HUES48 (cell line): ENCODE results near the gene DAB2IP.

Experiments used
- H3K27ac ChIP-seq: one replicate; pipeline ENCODE4 v1.7.0; 2013; ENCODE audit warnings: low read depth, low read length, inconsistent platforms
- H3K27me3 ChIP-seq: 2 replicates; pipeline ENCODE4 v1.6.1; 2013; ENCODE audit warnings: mild to moderate bottlenecking, low read length; ENCODE audit not compliant: control insufficient read depth, insufficient read depth
- H3K36me3 ChIP-seq: 2 replicates; pipeline ENCODE4 v1.6.1; 2013; ENCODE audit warnings: low read length; ENCODE audit not compliant: control insufficient read depth, insufficient read depth
- H3K4me1 ChIP-seq: 2 replicates; pipeline ENCODE4 v1.6.1; 2013; ENCODE audit warnings: mild to moderate bottlenecking, low read length; ENCODE audit not compliant: control insufficient read depth, insufficient read depth
- H3K4me3 ChIP-seq: 2 replicates; pipeline ENCODE4 v1.5.1; 2013; ENCODE audit warnings: mild to moderate bottlenecking, low read depth, low read length
- H3K9ac ChIP-seq: 2 replicates; pipeline ENCODE4 v1.6.1; 2013; ENCODE audit warnings: mild to moderate bottlenecking, low read depth, low read length, moderate library complexity
- H3K9me3 ChIP-seq: 2 replicates; pipeline ENCODE4 v1.6.1; 2013; ENCODE audit warnings: low read length; ENCODE audit not compliant: control insufficient read depth, insufficient read depth

DAB2IP gene

DNA sequence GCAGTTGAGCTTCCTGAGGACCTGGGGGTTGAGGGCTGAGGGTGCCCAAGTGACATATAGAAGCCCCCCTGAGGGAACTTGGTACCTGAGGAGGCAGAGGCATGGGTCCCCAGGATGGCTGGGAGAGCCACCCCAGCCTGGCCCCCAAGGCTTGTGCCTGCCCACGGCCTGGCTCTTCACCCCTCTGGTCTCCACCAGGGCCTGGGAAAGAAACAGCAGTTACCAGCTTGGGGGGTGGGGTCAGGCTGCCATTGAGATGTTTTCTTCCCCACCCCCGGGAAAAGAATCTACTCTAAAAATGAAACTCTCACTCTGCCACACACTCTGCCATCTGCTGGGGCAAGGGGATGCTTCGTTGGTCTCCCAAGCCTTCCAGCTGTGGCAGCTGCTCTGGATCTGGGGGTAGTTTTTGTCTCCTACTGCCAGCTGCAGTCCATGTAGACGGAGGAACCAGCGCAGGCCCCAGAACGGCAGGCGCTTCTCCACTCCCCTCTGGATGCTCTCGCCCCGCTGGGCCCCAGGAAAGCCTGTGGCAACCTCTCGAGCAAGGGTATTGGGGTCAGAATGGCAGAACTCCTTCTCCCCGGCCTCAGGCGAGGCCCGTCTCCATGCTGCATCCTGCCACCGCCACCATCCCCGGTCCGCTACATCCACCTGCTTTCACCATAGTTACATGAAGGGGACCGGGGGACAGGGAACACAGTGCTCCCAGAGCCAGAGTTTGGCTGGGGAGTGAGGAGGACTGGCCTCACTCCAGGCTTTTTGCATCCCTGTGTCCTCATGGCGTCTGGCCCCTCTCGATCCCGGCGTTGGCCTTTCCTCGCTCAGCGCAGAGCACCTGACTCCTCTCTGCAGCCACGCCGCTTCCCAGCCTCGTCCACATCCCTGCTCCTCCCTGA, 123.5 kb downstream of the DAB2IP start:
- Histone ChIP-seq H3K4me1 (no peaks in the 10 kb centered on the region), H3K9me3 (no peaks in the 10 kb centered on the region), H3K27ac (no peak overlapping the region), H3K36me3 (peaks cover 57% of the 10 kb centered on the region), H3K4me3 (no peak overlapping the region), H3K27me3 (no peaks in the 10 kb centered on the region), H3K9ac (no peak overlapping the region)

DNA sequence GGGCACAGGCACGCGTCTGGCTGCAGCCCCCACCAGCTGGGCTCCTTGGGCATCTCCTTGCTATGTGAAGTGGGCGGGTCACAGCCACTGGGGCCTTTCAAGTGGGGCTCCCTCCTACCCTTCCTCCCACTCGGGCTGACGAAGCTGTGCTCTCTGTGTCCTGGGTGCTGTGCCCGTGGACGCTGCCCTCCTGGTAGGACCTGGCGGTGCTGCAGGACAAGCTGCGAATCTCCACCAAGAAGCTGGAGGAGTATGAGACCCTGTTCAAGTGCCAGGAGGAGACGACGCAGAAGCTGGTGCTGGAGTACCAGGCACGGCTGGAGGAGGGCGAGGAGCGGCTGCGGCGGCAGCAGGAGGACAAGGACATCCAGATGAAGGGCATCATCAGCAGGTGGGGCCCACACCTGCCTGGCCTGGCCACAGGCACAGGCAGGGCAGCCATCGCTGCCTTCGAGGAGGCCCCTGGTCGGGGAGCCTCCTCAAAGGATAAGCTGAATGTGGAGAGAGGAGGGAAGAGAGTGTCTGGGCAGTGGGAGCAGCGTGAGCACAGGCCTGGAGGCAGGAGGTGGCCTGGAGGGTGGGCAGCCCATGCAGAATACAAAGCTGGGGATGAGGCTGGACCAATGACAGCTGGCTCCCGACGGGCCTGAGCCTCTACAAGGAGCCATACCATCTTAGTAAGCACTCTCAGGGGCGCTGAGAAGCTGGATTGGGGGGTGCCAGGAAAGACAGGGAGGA, 124.7 kb downstream of the DAB2IP start:
- H3K36me3 ChIP-seq = peaks cover 53% of the 10 kb centered on the region
- H3K9me3 ChIP-seq = no peaks in the 10 kb centered on the region
- no peaks in the 10 kb centered on the region for H3K27me3 ChIP-seq
- H3K4me3 ChIP-seq = no peak overlapping the region
- H3K4me1 ChIP-seq = no peaks in the 10 kb centered on the region
- no peak overlapping the region for H3K9ac ChIP-seq
- no peak overlapping the region for H3K27ac ChIP-seq

DNA sequence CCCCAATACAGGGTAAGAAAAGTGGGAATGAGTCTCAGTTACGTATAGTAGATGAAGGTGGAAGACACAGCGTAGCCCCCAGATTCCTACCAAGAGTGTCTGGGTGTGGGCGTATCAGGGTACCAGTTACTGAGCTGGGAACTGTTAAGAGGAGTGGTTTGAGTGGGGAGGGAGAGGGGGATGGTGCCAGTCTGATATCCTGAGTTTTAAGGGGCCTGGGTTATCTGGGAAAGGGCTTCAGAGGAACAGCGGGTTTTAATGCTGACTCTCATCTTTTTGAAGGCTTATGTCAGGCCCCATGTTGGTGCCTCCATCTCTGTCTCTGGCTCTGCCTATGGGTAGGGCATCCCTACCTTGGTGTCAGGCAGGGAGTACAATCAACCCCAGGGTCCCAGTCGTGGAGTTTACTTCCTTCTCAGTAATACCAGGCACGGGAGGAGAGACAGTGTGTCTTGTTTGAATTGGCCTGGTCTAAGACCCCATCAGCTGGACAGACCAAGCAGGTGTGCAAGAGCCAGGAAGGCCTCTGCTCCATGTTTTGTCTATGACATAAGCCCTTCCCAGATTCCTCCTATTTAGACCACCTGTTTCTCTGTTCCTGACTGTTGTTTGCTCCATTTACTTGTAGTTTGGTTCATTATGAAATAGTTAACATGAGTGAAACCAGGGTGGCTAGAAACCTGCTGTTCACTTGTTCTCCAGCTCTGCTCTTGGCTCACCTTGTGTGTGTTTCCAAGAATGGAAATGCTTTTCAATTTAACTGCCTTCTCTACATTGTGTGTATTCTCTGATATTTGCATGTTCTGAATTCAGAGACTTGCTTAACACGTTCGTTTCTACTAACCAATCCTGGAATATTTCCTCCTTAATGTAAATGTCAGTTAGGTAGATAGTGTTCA, 125.6 kb downstream of the DAB2IP start:
- Histone ChIP-seq H3K9me3 (no peaks in the 10 kb centered on the region), H3K36me3 (peaks cover 61% of the 10 kb centered on the region), H3K9ac (no peak overlapping the region), H3K4me1 (no peaks in the 10 kb centered on the region), H3K27ac (no peak overlapping the region), H3K4me3 (no peak overlapping the region), H3K27me3 (no peaks in the 10 kb centered on the region)

DNA sequence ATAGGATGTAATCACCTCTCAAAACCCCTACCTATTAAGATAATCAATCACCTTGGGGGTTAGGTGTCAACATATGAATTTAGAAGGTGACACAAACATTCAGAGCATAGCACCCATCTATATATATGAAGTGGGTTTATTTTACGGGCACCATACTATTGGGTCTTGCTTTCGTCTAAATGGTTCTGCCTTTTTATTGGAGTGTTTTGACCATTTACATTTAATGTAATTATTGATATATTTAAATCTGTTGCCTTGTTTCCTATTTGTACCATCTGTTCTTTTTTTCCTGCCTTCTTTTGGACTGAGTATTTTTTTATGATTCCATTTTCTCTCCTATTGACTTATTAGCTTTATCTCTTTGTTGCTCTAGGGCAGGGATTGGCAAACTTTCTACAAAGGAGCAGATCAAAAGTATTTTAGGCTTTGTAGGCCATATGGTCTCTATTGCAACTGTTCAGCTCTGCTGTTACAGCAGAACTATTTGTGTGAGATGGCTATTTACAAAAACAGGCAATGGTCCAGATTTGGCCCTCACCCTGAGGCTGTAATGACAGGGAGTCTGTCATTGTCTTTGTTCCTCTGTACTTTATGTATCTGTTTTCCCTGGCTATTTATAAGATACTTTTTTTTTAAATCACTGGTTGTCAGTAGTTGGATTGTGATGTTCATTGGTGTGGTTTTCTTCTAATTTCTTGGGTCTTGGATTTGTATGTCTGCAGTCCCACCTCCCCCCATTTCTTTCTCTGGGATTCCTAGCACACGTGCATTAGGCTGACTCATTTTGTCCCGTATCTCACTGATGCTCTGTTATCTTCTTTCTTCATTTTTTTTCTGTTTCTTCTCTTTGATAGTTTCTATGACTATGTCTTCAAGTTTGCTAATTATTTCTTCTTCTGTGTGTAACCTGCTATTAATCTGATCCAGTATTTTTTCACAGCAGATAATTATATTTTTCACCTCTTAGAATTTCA, 127.1 kb downstream of the DAB2IP start:
- Histone ChIP-seq H3K9ac (no peak overlapping the region), H3K9me3 (no peaks in the 10 kb centered on the region), H3K36me3 (peaks cover 66% of the 10 kb centered on the region), H3K27ac (no peak overlapping the region), H3K4me3 (no peak overlapping the region), H3K4me1 (peaks cover 3% of the 10 kb centered on the region), H3K27me3 (no peaks in the 10 kb centered on the region)

DNA sequence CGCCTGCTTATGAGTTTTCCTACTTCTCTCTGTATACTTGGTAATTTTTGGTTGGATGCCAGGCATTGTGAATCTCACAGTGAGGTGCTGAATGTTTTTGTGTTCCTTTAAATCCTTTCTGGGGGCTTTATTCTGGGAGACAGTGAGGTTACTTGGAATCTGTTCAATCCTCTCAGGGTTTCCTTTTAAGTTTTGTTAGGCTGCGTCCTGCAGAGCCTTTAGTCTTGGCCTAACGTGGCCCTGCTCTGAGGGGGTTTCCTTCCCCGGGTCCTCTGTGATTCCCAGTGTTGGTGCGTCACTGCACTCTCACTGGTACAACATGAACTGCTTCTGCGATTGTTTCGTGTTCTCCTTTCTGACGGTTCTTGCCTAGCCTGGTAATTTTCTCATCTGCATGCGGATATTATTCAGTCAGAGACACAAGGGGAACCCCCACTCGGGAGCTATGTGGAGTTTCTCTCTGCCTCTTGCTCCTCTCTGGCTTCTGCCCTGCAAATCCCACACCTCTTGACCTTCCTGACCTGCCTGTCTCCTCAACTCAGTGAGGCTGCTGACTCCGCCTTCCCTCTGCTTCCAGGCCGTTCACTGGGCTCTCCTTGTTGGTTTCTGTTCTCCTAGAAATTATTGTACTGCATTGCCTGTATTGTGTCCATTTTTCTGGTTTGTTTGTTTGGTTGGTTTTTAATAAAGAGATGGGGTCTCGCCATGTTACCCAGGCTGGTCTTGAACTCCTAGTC, 128.1 kb downstream of the DAB2IP start:
- peaks cover 56% of the 10 kb centered on the region for H3K36me3 ChIP-seq
- no peaks in the 10 kb centered on the region for H3K27me3 ChIP-seq
- H3K9ac ChIP-seq = no peak overlapping the region
- no peaks in the 10 kb centered on the region for H3K9me3 ChIP-seq
- no peak overlapping the region for H3K4me3 ChIP-seq
- peaks cover 13% of the 10 kb centered on the region for H3K4me1 ChIP-seq
- no peak overlapping the region for H3K27ac ChIP-seq

DNA sequence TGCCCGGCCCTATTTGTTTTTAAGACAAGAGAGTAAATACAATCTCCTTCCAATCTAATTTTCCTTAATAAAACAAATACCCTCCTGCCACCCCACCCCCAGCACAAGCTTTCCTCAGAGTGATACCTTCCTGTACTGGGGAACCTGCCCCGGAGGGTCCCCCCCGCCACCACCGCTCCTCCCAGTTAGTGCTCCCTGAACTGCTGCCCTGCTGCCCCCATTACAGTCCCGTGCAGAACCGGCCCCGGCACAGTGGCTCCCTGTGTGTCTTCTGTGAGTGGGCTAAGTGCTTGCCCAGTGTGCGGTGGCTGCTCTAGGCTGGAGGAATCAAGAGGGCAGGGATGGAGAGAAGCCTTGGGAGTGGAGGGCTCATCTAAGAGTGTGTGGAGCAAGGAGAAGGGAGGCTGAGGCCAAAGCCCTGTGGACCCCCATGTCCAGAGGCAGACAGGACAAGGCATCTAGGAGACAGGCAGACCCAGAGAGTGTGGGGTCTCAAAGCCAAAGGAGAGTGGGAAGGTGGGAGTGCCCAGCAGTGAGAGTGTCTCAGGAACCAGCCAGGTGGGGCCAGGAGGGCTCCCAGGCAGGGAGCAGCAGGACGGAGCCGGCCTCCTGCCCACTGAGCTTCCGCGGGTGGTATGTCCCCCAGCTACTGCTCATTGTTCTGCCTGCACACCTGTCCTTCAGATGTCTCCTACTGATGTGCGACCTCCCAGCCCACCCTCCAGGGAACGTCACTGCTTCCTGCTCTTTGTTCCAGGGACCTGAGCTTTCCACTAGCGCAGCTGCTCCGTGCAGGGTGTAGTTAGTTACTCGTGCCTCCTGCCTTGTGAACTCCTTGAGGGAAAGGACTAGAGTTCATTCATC, 129.0 kb downstream of the DAB2IP start:
- no peaks in the 10 kb centered on the region for H3K9me3 ChIP-seq
- peaks cover 49% of the 10 kb centered on the region for H3K36me3 ChIP-seq
- H3K27ac ChIP-seq = no peak overlapping the region
- peaks cover 18% of the 10 kb centered on the region for H3K4me1 ChIP-seq
- no peak overlapping the region for H3K9ac ChIP-seq
- no peak overlapping the region for H3K4me3 ChIP-seq
- H3K27me3 ChIP-seq = no peaks in the 10 kb centered on the region

DNA sequence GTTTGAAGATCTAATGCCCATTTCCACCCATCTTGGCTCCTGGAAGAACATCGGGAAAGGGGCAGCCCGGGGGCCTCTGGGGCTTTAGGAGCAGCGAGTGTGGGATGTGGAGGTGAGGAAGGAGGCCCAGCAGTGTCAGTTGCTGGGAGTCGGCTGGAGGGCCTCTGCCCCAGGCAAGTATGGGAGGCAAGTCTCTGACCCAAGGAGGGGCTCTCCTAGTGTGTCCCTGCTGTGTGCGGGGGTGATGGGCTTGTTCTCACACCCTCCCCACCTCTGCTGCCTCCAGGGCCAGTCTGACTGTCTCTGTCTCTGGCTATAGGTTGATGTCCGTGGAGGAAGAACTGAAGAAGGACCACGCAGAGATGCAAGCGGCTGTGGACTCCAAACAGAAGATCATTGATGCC, 129.7 kb downstream of the DAB2IP start:
- H3K4me3 ChIP-seq = no peak overlapping the region
- no peak overlapping the region for H3K9ac ChIP-seq
- peaks cover 18% of the 10 kb centered on the region for H3K4me1 ChIP-seq
- H3K27me3 ChIP-seq = no peaks in the 10 kb centered on the region
- no peaks in the 10 kb centered on the region for H3K9me3 ChIP-seq
- H3K27ac ChIP-seq = no peak overlapping the region
- peaks cover 41% of the 10 kb centered on the region for H3K36me3 ChIP-seq

DNA sequence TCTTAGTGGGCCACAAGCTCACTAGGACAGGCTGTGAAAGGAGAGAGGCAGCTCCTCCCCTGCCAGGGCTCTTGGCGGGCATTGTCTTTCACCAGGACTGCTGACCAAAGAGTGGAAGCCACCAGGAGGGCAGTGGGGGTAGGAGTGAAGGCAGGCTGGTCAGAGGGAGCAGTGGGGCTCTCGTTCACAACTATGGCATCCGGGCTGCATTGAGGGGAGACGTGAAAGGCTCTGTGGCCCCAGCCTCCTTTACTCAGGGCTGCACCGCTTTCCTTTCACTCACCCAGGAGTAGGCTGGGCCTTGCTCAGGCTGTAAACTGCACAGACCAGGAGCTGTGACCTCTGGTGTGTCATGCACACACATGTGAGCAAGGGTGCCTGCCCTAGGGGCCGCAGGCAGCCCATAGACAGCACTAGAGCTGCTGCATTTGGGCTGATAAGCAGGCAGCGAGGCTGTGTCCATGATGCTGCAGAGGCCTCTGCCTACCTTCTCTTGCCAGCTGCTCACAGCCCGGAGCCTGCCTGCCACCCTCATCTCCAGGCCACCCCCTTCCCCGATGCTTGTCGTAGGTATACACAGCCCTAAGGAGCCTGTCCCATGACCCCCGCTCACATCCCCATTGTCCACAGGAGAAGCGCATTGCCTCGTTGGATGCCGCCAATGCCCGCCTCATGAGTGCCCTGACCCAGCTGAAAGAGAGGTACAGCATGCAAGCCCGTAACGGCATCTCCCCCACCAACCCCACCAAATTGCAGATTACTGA, 130.4 kb downstream of the DAB2IP start:
- Histone ChIP-seq H3K9me3 (no peaks in the 10 kb centered on the region), H3K9ac (no peak overlapping the region), H3K36me3 (peaks cover 34% of the 10 kb centered on the region), H3K4me1 (peaks cover 18% of the 10 kb centered on the region), H3K4me3 (no peak overlapping the region), H3K27me3 (no peaks in the 10 kb centered on the region), H3K27ac (no peak overlapping the region)
